SHP77 treated with DMSO at 0.1 percent for 48 hours (cell line): Measurements from ENCODE around the gene NOMO2.
"Not testable (repeated sequence)": the region's sequence is repeated elsewhere in the genome, so short reads cannot be mapped to it uniquely, and the experiment has no call there.

Source experiments
- DNase-seq: peaks from one replicate; lab custom pipeline; 2025; lab: John Stamatoyannopoulos, UW

NOMO2 gene

DNA sequence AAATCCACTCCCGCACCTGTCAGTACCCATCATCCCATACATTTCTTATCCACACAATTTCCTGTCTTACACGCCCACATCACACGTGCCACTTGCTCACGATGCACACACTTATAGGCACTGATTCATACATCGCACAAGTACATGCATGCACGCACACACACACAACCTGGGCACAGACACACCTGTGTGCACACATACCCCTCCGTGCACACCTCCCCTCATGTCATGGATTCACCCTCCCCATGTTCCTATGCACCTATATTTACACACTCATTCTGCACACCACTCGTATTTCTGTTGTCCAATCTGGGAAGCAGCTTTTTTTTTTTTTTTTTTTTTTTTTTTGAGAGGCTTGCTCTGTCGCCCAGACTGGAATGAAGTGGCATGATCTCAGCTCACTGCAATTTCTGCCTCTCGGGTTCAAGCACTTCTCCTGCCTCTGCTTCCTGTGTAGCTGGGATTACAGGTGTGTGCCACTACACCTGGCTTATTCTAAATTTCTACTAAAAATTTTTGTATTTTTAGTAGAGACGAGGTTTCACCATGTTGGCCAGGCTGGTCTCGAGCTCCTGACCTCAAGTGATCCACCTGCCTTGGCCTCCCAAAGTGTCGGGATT, 13.5 kb upstream of the NOMO2 start:
- not testable (repeated sequence) for DNase-seq

DNA sequence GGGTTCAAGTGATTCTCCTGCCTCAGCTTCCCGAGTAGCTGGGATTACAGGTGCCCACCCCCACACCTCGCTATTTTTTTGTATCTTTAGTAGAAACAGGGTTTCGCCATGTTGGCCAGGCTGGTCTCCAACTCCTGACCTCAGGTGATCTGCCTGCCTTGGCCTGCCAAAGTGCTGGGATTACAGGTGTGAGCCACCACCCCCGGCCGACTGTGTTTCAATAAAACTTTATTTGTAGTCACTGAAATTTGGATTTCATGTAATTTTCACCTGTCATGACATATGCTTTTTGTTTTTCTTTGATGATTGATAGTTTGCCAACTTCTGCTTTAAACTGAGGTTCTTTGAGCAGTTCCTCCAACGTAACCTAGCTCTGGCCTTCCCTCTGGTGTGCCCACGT, 12.0 kb upstream of the NOMO2 start:
- DNase-seq: not testable (repeated sequence)

DNA sequence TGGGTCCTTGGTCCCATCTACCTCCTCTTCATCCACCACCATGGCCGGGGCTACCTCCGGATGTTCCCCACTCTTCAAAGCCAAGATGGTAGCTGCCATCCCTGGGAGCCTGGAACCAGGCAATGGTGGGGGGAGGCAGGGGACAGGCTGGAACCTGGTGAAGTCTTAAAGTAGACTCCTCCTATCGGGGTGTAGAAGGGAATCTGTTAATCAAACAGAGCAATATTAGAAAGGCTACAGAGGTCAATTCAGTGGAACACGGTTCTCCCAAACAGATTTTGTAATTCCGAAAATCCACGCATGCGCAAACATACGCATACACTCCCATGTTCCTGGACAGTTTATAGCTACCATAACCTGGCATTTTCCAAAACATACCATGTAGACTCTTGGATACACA, 11.1 kb upstream of the NOMO2 start:
- DNase-seq: not testable (repeated sequence)

DNA sequence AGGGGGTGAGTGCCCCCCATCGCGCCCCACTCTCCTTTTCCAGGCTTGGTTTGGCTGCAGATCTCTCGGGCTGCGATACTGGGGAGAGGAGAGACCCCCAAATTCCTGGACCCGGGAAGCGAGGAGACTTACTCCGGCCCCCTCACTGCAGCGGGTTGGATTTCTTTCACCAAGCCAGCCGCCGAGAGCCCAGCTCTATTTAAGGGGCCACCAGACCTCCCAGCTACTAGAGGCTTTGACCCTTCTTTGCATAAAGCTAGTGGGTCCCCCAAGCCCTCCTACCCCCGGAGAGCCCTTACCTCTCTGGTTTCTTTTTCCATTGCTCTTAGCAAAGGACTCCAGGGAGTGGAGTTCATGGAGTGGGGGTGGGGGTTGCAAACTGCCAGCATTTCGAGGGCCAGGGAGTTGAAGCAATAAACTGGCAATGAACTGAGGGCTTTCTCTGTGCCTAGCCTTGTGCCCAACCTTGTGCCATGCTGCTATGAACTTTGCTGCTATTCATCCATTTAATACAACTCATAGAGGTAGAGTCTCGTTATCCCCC, 9.5 kb upstream of the NOMO2 start:
- not testable (repeated sequence) for DNase-seq

DNA sequence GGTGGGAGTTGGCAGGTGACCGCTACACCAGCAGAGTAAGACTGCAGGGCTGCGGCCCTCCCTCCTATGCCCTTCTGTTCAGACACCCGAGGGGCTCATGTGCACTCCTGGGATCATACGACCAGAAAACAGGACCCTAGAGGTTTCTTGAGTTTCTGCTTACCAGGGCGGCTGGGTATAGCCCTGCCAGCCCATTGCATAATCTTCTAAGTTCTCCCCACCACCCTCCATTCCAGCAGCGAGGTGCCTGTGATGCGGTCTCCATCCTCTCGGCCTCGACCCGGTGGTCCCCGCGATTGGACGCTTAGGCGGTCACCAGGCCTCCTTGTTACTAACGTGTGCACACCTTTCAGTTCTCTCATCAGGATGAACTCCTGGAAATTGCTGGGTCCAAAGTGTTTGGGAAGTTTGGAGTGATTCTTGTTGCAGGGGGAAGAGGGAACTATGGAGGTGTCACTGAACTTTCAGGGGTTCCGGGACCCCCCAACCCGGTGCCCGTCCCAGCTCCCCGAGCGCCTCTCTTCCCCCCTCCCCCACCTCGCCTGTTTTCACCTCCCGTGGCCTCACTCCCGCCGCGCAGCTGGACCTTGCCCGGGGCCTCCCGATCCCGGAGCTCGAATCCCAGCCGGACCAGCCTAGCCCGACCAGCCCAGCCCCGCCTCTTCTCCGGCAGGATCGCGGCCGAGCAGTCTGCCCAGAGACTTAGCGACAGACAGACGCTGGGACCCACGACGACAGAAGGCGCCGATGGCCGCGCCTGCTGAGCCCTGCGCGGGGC, 8.8 kb upstream of the NOMO2 start:
- not testable (repeated sequence) for DNase-seq

DNA sequence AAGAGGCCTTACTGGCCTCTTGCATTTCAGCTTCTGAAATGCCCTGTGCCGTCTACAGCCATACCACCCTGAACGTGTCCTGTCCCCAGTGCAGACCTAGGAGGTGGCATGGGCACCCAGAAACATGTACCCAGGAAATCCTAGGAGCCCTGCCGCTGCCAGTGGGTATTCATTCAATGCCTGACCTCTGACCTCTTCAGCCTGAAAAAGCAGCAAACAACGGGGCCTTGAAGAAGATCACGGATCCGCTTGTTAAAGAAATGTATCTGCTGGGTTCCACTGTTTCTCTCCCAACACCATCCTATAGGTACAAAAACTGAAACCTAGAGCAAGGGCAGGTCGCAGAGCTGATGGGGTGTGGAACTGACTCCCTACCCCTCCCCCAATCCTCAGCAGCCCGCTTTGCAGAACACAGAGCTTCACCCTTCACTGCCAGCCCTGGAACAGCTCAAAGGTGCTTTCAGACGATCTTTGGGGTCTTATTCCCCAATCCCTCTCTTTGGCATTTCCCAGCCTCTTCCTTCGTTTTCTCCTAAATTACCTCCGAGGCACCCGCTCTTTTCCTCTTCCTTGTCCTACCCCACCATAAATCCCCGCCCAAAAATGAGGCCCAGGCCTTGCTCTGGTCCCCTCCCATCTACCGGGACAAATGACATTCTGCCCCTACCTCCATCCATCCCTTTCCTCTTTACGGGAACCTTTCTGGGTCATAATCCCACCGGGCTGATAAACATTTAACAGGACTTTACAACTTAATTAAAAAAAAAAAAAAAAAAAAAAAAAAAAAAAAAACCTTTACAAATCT, 1.3 kb downstream of the NOMO2 start:
- not testable (repeated sequence) for DNase-seq

DNA sequence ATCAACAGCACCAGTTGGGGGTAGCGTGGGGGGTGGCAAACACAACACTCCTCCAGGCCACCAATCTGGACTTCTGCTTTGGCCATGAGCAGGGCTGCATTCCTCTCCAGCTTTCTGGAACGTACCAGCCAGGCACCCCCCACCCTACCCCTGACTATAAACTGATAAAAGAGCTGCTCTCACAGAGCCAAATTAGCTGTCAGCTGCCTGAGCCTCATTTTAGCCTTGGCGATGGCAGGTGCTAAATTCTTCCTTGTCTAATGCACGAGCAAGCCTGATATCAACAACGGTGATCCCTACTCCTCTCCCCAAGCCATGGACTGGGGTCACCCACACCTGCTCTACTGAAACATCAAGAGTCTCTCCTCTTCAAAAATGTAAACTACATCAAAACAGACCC, 8.2 kb downstream of the NOMO2 start:
- not testable (repeated sequence) for DNase-seq

DNA sequence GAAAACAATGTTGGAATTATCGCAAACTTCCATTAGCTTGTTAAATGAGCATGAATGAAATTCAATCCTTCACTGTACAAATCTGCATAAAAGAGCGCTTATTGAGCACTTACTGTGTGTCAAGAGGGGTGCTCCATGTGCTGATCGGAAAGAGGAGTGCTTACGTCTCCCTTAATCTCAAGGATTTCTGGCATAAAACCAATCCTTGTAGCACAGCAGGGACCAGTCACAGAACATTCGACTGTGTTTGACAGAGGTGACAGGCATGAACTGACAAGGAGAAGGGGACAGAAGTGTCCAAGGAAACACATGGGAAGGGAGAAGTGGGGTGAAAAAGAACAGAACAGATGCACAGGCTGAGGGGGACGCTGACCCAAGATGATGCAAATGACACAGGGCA, 14.5 kb downstream of the NOMO2 start:
- not testable (repeated sequence) for DNase-seq

DNA sequence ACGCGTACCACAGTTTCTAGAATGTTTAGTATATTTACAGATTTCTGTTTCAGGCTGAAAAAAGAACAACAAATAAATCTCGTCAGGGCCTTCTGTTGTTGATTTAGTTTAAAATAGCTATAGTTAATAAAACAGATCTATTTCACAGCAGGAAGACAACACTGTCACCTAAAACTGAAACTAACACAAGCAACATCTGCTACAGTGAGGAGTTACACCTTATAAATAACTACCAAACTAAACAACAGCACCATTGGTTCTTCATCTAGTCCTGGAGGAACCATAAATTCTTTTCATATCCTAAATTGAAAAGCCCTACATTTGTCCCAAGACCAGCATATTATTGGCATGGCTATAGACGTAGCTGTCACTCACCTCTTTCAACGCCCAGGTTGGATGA, 15.0 kb downstream of the NOMO2 start:
- DNase-seq: not testable (repeated sequence)

DNA sequence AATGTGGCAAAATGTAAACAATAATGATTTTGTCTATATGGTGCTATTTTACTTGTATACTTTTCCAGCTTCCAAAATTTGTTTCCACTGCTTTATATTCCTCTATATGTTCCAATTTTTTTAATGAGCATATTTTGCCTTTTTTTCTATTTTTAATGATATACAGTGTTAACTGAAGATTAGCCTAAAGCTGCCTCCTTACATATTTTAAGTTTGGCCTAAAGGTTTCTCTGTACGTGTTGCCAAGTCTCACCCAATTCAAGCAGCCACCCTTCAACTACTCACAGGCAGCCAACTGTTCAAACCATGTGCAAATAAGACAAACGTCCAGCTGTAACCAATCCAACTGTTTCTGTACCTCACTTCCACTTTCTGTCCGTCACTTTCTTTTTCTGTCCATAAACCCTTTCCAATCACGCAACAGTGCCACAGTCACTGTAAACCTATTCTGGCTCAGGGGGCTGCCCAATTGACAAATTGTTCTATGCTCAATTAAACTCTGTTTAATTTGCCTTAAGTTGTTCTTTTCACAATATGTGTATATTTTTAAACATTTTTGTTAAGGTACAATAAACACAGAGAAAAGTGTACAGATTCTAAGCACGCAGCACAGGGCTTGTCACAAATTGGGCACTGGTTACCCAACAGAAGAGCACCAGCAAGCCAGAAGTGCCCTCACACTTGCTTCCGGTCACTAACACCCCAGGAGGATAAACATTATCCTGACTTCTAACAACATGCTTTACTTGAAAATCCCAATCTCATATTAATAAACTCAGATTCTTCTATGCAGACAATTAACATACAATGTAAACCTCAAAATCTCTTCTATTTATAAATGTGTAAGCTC, 17.4 kb downstream of the NOMO2 start:
- DNase-seq: not testable (repeated sequence)

DNA sequence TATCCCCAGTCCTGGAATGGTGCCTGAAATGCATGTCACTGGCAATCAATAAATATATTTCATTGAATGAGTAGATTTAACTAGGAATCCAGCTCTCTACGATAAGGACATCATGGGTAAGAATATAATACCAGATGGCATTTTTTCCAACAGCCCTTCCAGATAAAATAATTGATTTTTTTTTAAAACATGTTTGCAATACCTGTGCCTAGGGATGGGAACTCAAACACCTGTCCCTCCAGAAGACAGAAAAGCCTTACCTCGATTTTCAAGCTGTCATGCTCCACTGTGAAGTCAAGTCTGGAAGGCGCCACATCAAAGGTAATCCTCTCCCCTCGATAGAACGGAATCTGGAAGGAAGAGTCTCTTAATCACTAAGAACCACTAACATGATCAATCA, 20.0 kb downstream of the NOMO2 start:
- not testable (repeated sequence) for DNase-seq

DNA sequence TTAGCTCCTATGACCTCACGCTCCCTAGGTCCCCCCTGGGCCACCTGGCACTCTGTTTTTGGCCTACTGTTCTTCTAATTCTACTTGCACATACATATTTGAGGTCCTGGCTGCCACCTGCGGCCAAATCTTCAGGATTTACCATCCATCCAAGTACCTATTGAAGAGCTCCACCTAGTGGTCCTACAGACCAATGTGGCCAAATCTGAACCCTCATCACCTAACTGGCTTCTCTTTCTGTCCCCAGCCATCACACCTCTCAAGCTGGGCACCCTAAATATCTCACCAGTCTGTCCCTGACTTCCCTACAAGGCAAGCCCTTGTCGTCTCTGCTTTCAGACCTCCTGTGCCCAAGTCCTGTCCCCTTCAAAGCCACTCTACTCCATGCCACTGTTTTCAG, 24.9 kb downstream of the NOMO2 start:
- not testable (repeated sequence) for DNase-seq

DNA sequence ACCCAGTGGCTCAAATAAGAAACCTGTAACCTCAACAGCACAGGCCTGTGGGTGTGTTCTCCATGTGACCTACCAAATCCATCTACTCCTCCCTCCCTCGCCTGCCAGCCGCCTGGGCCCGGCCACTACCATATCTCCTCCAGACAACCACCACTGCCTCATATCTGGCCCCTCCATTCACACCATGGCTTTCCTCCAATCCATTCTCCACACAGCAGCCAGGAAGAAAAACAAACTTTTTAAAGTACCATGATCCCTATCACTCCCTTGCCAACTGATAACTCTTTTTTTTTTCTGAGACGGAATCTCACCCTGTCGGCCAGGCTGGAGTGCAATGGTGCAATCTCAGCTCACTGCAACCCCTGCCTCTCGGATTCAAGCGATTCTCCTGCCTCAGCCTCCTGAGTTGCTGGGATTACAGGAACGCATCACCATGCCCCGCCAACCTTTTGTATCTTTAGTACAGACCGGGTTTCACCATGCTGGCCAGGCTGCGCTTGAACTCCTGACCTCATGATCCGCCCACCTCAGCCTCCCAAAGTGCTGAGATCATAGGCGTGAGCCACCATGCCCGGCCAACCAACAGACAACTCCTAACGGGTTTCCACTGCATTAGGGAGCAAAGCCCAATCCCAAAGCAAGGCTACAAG, 26.3 kb downstream of the NOMO2 start:
- DNase-seq: not testable (repeated sequence)

DNA sequence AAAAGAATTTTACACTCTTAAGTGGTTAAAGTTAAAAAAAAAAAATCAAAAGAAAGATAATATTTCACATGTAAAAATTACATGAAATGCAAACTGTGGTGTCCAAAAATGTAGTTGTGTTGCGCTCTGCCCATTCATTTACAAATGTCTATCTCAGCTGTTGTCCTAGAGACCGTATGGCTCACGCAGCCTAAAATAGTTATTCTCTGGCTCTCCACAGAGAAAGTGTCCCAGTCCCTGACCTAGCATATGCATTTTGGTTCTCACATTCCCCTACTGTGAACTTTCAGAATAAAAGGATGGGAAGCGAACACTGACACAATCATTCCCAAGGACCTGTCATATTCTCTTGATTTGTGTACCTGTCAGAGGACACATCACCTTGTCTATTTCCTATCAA, 27.6 kb downstream of the NOMO2 start:
- DNase-seq: not testable (repeated sequence)

DNA sequence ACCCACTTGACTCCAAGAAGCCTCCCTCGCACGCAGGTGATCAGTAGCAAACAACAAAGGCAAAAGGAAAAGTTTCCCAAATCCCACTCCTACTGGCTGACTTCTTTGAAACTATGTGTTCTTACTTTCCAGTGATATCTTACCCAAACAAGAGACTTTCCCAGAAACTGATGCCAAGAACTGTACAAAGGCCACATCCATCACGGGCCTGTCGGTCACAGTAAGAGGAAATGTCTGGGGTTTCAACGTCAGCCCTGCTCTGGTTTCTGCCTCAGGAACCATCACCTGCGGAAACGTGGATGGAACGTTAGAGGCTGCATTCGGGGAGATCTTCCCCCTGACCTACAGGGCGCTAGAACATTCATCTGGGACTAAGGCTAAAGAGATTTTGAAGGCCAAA, 30.6 kb downstream of the NOMO2 start:
- DNase-seq: not testable (repeated sequence)

DNA sequence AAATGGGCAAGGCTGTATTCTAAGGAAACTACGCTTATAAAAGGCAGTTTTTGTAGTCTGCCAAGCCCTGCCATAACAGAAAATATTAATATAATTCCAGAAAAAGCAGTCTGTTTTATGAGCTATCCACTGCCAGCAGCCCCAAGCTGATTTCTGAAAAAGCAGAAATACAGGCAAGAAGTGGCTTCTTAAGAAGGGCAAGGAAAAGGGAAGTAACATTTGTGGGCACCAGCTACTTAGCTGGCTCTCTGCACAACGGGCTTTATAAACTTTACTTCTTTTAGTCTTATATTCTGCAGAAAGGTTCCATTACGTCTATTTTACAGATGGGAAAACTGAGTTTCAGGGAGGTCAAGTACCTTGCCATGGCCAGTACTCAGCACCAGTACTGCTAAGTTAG, 31.6 kb downstream of the NOMO2 start:
- not testable (repeated sequence) for DNase-seq

DNA sequence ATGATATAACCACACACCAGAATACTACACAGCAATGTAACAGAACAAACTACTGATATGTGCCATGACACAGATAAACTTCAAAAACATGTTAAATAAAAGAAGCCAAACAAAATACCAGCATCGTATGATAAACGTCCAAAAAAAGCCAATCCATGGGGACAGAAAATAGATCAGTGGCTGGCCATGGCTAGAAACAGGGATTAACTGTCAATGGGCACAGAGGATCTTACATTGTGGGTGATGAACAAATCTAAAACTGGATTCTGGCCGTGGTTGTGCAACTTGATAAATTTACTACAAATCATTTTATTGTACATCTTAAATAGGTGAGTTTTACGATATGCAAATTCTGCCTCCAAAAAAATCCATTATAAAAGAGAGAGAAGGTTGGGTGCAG, 35.4 kb downstream of the NOMO2 start:
- DNase-seq: not testable (repeated sequence)

DNA sequence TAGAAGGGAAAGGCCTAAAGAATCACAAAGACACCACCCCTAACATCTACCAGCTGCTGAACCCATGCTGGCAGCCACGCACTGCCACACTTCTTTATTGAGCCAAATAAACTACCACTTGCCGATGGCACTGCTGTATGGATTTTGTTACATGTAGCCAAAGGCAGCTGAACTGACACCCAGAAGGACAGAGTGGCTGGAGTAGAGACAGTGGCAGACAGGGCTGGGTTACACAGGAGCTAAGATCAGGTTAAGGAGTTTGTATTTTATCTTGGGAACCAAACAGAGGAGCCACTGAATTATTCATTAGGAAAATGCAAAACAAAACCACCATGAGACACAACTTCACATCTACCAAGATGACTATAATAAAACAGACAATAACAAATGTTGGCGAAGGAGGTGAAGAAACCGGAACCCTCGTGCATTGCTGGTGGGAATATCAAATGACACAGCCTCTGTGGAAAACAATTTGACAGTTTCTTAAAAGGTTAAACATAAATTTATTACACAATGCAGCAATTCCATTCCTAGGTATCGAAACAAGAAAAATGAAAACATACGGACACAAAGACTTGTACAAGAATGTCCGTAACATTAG, 35.9 kb downstream of the NOMO2 start:
- DNase-seq: not testable (repeated sequence)

DNA sequence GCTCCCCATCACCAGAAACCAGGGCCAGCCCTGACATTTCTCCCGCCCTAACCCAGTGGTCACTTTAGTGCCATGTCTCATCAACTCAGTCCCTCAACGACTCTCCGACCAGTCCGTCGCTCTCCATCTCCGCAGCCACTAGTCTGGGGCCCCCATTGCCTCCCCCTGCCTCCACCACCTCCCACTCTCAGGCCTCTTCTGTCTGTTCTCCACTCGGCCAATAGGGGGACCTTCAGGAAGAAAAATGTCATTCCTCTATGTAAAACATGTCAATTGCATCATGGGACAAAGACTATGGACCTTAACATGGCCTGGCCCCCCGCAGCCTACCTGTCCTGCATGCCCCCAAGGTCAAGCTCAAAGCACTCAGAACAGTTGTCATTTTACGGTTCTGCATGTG, 39.3 kb downstream of the NOMO2 start:
- DNase-seq: not testable (repeated sequence)

DNA sequence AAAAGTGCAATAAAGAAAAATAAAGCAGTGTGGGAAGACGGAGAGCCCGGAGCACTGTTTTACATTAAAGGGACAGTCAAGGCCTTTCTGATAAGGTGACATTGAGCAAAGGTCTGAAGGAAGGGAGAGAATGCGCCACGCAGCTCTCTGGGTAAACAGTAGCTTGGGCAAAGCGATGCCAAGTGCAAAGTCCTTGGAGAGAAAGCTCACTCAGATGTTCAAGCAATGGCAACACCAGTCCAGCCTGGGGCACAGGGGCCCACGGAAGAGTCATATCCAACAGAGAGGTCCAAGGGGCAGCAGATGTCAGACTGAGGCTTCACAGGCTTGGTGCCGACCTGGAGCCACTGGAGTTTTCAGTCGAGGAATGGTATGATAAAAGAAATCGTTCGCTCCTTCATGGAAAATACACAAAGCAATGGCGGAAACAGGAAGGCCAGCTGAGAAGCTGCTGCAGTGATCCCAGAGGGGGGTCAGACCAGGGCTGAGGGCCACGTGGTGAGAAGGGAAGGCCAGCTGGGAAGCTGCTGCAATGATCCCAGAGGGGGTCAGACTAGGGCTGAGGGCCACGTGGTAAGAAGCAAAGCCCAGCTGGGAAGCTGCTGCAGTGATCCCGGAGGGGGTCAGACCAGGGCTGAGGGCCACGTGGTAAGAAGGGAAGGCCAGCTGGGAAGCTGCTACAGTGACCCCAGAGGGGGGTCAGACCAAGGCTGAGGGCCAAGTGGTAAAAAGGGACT, 40.3 kb downstream of the NOMO2 start:
- DNase-seq: not testable (repeated sequence)
